Peyer's patch (tissue), 4 donors: ENCODE results near the gene HELLS. TPM values are rescaled to one million over a fixed set of nuclear protein-coding genes. Genes with fewer than 3 reads are reported as not detected.
"Not testable (repeated sequence)": the region's sequence is repeated elsewhere in the genome, so short reads cannot be mapped to it uniquely, and the experiment has no call there.

Experiments used
- DNase-seq, 3 donors: peaks; one replicate each; pipeline ENCODE4 v3.0.0-alpha.2; 2017 to 2019
- H3K27ac ChIP-seq, 4 donors: fragments of 200-600 bp; sonication (generic); one replicate each; pipeline ENCODE4 v1.5.1; 2016 to 2019
- H3K27me3 ChIP-seq, 2 donors: fragments of 200-600 bp; sonication (generic); one replicate each; pipeline ENCODE4 v1.5.1; 2019
- H3K36me3 ChIP-seq, 3 donors: fragments of 200-600 bp; sonication (generic); one replicate each; pipeline ENCODE4 v1.5.1; 2016 to 2019
- H3K4me1 ChIP-seq, 4 donors: fragments of 200-600 bp; sonication (generic); one replicate each; pipeline ENCODE4 v1.5.1; 2016 to 2019
- H3K4me3 ChIP-seq, 4 donors: fragments of 200-600 bp; sonication (generic); 1 replicate in 3 of 4; 2 replicates in 1 of 4; pipeline ENCODE4 v1.5.1; 2016 to 2019; ENCODE audit warnings: mild to moderate bottlenecking in 1 of 4
- H3K9me3 ChIP-seq, 4 donors: fragments of 200-600 bp; sonication (generic); one replicate each; pipeline ENCODE4 v1.5.1; 2016 to 2019; ENCODE audit warnings: mild to moderate bottlenecking in 1 of 4
- CTCF ChIP-seq, 6 experiments: fragments of 450-650 bp in 4 of 6; fragments of 200-600 bp in 2 of 6; sonication (generic) in 1 of 6; IDR thresholded peaks; one replicate each; pipeline ENCODE4 v1.5.1; 2017 to 2019; ENCODE audit warnings: antibody characterized with exemption in 6 of 6, mild to moderate bottlenecking in 3 of 6, moderate library complexity in 1 of 6
- POLR2A ChIP-seq, 2 donors: fragments of 450-650 bp; IDR thresholded peaks; one replicate each; pipeline ENCODE4 v1.5.1; 2017; ENCODE audit warnings: antibody characterized with exemption in 2 of 2, mild to moderate bottlenecking in 2 of 2, moderate library complexity in 2 of 2
- total RNA-seq, 4 donors: library from RNA; depleted of rRNA; stranded (reverse); fragments of >200 nt; gene quantifications; one replicate each; pipeline ENCODE4 v1.1.0, GENCODE V29; 2016

HELLS gene
- total RNA-seq, 4 donors from 2014 or later = 22.1 to 151 (median 34.0) TPM

GRCh38 chr10:94546901-94547185, 1.3 kb downstream of the HELLS start:
- H3K4me3 ChIP-seq = peak overlapping the region in 3 of 4 donors; percentile 75 to 83 (median 76)
- no peaks in the 10 kb centered on the region for H3K9me3 ChIP-seq
- H3K36me3 ChIP-seq = no peaks in the 10 kb centered on the region
- no peak for DNase-seq
- no peak overlapping the region for H3K27ac ChIP-seq
- no peaks in the 10 kb centered on the region for H3K27me3 ChIP-seq
- no peak for TF ChIP-seq CTCF (IDR thresholded peaks at IDR 0.05)
- H3K4me1 ChIP-seq = peaks cover 0 to 16% (median 3%) of the 10 kb centered on the region in 4 donors

GRCh38 chr10:94549221-94549620, 3.6 kb downstream of the HELLS start:
- H3K4me1 ChIP-seq = peaks cover 0 to 15% (median 3%) of the 10 kb centered on the region in 4 donors
- DNase-seq = no peak

GRCh38 chr10:94567714-94568307, 22.2 kb downstream of the HELLS start:
- not testable (repeated sequence) for DNase-seq, H3K36me3 ChIP-seq, H3K4me1 ChIP-seq, H3K9me3 ChIP-seq, H3K27ac ChIP-seq, H3K27me3 ChIP-seq, H3K4me3 ChIP-seq

More at GRCh38 chr10:94549221-94549620, 3.6 kb downstream of the HELLS start:
- Histone ChIP-seq H3K4me3 (no peak overlapping the region), H3K27me3 (no peaks in the 10 kb centered on the region), H3K36me3 (no peaks in the 10 kb centered on the region), H3K27ac (no peak overlapping the region), H3K9me3 (no peaks in the 10 kb centered on the region)
- no peak for TF ChIP-seq POLR2A (IDR thresholded peaks at IDR 0.05)

- Histone ChIP-seq H3K4me3 (no peak overlapping the region), H3K36me3 (no peaks in the 10 kb centered on the region), H3K4me1 (no peaks in the 10 kb centered on the region), H3K9me3 (no peaks in the 10 kb centered on the region), H3K27ac (no peak overlapping the region), H3K27me3 (no peaks in the 10 kb centered on the region)
- no peak for DNase-seq
- TF ChIP-seq CTCF (IDR thresholded peaks at IDR 0.05) (no peak), POLR2A (IDR thresholded peaks at IDR 0.05) (no peak)
Measured at GRCh38 chr10:94571081-94571480, 25.5 kb downstream of the HELLS start.

GRCh38 chr10:94571528-94571927, 25.9 kb downstream of the HELLS start:
- H3K36me3 ChIP-seq = no peaks in the 10 kb centered on the region
- no peaks in the 10 kb centered on the region for H3K27me3 ChIP-seq
- no peaks in the 10 kb centered on the region for H3K9me3 ChIP-seq
- H3K4me1 ChIP-seq = no peaks in the 10 kb centered on the region
- no peak overlapping the region for H3K27ac ChIP-seq
- DNase-seq = no peak
- TF ChIP-seq CTCF (IDR thresholded peaks at IDR 0.05) (no peak), POLR2A (IDR thresholded peaks at IDR 0.05) (no peak)
- H3K4me3 ChIP-seq = no peak overlapping the region

- no peaks in the 10 kb centered on the region for H3K27me3 ChIP-seq
- TF ChIP-seq POLR2A (IDR thresholded peaks at IDR 0.05) = no peak
- TF ChIP-seq CTCF (IDR thresholded peaks at IDR 0.05) = no peak
- H3K9me3 ChIP-seq = no peaks in the 10 kb centered on the region
- no peak overlapping the region for H3K27ac ChIP-seq
- DNase-seq = no peak
- no peak overlapping the region for H3K4me3 ChIP-seq
- no peaks in the 10 kb centered on the region for H3K4me1 ChIP-seq
- H3K36me3 ChIP-seq = no peaks in the 10 kb centered on the region
Measured at GRCh38 chr10:94578790-94579189, 33.2 kb downstream of the HELLS start.

GRCh38 chr10:94583124-94583523, 37.5 kb downstream of the HELLS start:
- H3K4me1 ChIP-seq = no peaks in the 10 kb centered on the region
- no peak for DNase-seq
- no peak overlapping the region for H3K4me3 ChIP-seq
- H3K9me3 ChIP-seq = no peaks in the 10 kb centered on the region
- no peaks in the 10 kb centered on the region for H3K36me3 ChIP-seq
- H3K27ac ChIP-seq = no peak overlapping the region
- H3K27me3 ChIP-seq = no peaks in the 10 kb centered on the region
- no peak for TF ChIP-seq CTCF (IDR thresholded peaks at IDR 0.05)
- no peak for TF ChIP-seq POLR2A (IDR thresholded peaks at IDR 0.05)
